Stimulated activated CD4-positive, alpha-beta T cell treated with anti-CD3 and anti-CD28 coated beads, Interleukin-1b, Interleukin-23, amount 100 ng/mL, for 24 hours (primary cell): ENCODE results near the gene KIAA1549.
"Not testable (repeated sequence)": the region's sequence is repeated elsewhere in the genome, so short reads cannot be mapped to it uniquely, and the experiment has no call there.

Experiments
- DNase-seq, 4 experiments: peaks; one replicate each; pipeline ENCODE4 v3.0.0-alpha.2; 2020; ENCODE audit warnings: low read depth in 4 of 4, low spot score in 1 of 4

The KIAA1549 gene

DNA sequence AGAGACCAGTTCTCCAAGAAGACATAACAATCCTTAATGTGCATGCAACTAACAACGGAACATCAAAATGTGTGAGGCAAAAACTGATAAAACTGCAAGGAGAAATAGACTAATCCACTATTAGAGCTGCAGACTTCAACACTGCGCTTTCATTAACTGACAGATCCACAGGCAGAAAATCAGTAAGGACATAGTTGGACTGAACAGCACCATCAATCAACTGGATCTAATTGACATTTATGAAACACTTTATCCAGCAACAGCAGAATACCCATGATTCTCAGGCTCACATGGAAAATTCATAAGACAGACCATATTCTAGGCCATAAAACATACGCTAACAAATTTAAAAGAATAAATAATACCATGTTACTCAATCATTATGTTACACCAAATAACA lies 161.6 kb downstream of the KIAA1549 start:
- no peak for DNase-seq

DNA sequence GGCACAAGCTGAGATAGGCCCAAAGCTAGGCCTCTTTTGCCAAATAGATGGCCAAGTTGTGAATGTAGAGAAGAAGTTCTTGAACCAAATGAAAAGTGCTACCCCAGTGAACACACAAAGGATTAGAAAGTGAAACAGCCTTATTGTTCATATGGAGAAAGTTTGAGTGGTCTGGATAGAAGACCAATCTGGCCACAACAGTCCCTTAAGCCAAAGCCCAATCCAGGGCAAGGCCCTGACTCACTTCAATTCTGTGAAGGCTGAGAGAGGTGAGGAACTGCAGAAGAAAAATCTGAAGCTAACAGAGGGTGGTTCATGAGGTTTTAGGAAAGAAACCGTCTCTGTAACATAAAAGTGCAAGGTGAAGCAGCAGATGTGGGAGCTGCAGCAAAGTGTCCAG lies 164.5 kb downstream of the KIAA1549 start:
- no peak for DNase-seq

DNA sequence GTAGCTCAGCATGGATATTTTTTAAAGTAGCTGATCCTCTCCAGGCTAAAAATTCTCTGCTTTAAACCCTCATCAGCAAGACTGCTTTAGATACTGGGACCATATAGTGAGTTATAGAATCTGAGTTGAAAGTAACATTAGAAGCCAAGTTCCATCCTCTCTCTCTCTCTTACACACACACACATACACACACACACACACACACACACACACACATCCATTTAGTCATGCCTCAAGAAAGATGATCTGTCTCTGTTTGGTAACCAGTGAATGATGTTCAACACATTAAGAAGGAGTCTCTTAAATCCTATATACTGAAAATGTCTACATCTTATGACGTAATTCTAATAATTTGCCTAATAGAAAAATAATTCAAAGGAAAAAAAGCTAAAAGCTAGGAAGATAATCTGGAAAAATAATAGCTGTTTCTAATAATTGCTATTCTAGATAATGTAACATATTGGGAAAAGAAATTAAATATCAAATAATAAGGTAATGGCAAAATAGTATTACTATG lies 166.3 kb downstream of the KIAA1549 start:
- DNase-seq = no peak

DNA sequence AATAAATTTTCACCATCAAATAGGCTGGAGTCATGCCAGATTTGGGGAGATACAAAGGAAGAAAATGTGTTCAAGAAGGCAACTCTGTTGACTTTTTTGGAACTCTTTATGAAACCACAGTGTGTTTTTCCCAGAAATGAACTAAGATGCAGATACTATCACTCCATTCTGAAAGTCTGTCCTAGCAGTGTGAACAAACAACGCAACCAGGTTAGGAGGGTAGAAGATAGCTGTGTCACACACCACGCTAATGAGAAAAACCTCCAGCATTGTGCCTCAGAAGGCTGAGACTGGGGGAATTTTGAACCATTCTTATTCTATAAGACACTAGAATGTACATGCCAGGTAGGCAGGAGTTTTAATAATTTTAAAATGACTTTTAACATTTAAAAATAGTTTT lies 167.2 kb downstream of the KIAA1549 start:
- DNase-seq = no peak

DNA sequence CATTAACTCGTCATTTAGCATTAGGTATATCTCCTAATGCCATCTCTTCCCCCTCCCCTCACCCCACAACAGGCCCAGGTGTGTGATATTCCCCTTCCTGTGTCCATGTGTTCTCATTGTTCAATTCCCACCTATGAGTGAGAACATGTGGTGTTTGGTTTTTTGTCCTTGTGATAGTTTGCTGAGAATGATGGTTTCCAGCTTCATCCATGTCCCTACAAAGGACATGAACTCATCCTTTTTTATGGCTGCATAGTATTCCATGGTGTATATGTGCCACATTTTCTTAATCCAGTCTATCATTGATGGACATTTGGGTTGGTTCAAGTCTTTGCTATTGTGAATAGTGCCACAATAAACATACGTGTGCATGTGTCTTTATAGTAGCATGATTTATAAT lies 169.9 kb downstream of the KIAA1549 start:
- DNase-seq = not testable (repeated sequence)

DNA sequence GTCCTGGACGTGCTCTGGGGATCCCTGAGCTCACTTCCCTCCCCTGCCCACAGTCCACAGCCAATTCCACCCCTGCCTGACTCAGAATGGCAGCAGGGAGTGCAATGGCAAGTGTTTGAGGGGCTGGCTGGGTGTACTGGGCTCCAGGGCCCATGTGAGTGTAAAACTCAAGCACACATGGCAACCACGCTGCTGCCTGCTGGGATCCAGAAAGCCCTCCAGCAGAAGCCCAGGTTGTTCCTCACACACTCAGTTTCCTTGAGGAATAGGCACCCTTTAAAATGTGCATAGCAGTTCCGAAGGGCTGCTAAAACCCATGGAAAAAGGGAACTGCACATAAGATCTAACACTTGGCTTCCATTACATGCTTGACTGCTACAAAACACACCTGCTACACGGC lies 171.8 kb downstream of the KIAA1549 start:
- no peak for DNase-seq

DNA sequence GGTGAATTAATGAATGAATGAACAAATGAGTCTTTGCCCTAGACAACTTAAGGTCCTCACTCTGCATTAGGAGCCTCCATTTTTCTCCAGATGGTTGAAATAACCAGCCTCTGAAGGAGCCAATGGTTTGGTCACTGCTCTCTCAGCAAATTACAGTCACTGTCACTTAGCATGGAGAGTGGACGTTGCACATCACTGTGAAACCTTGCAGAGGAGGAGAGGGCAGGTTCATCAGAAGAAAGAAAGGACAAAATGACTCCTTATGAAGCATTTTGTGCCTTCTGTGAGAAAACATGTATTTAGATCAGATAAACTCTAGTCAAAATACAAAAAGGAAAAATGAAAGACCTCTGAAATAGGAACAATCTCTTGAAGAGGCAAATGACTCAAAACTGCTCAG lies 176.6 kb downstream of the KIAA1549 start:
- no peak for DNase-seq

DNA sequence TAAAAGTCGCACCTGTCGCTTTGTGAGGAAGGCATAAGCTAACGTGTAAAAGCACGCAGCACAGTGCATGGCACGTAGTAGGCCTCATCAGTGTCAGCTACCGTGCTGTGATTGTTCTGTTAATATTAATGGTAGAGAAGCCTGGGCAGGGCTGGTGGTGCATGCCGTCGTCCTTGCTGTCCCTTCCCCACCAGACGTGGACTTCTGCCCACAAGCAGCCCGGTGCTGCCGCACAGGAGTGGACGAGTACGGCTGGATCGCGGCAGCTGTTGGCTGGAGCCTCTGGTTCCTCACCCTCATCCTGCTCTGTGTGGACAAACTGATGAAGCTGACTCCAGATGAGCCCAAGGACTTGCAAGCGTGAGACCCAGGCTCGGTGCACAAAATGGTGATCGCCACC lies 178.5 kb downstream of the KIAA1549 start:
- no peak for DNase-seq

DNA sequence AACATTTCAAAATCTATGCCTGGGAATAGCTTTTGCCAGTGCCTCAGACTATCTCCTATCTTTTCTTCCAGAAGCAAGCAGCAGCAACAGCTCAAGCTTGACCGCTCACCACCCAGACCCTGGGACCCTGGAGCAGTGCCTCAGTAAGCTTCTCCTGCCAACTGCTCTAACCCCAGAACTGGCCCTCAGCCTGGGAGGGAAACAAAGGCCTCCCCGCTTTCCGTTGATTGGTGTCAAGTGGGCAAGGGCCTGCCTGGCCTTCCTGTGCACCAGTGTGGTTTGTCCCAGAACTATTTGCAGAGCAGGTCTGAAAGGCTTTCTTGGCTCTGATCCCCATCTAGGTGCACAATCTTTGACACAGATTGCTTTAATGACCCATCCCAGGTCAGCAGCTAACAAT lies 179.9 kb downstream of the KIAA1549 start:
- DNase-seq = no peak

DNA sequence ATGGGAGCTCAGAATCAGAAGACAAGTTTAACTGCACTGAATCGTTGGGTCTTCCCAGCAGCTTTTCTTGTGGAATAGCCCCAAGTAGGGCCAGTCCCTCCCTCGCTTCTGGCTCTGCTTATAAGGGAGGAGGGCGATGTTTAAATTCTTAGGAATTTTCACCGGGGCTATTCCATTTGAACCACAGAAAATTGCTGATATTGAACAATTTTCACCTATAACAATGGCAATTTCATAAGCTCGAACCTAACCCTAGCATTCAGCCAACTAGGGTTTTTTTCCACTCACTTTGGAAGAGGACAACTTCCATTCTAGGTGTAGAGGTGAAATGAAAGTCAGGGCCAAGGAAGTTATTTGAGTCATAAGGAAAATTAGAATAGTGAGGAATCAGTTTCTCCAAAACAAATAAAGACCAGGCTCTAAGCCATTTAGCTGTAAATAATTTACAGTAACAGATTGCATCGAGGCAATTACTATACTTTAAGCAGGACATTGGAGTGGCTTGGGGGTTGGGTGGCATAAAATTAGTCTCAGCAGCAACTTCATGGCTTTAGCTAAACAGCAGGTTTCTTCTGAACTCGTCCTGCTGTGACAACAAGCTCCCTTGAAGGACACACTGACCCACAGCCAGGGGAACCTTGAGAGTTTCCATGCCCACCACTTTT lies 181.7 kb downstream of the KIAA1549 start:
- DNase-seq = no peak

DNA sequence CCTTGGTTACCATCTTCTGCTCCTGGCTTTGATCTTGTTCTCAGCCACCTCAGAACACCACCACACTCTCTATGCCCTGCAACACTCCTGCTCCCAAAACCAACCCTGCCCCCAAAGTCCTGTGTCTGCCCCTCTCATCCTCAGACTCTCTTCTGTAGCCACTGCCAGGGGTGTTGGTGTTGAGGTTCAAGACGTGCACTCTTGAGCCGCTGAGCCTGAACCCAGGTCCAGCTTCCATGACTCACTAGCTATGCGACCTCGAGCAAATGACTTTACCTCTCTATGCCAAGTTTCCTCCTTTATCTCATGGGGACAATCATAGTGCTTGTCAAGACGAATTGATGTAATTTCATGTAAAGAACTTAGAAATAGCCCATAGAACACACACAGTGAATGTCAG lies 182.4 kb downstream of the KIAA1549 start:
- no peak for DNase-seq

DNA sequence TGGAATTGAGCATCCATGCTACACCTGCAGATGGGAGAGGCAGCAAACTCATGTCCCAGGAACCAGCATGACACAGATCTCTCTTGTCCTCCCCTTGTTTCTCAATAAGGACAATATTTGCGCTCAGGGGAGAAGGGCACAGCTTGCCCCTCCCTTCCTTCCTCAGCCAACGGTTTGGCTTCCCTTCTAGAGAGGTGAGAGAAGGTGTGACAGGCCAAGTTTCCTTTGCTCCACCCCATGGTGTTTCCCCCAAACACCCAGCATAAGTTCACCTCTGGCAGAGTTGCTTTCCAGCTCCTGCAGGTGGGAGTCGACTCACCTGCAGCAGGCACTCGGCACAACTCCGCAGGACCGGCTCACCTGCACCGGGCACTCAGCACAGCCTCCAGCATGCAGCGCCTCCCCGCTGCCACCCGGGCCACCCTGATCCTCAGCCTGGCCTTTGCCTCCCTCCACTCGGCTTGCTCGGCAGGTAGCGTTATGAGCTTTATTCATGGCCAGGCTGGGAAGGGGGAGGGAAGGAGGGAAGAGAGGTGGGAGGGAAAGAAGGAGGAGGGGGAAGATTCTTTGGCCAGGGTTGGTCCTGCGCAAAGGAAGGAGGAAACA lies 183.4 kb downstream of the KIAA1549 start, which contains the start of the genes ATP6V0A4 and TMEM213:
ATP6V0A4 (minus strand) TSS at position 482 of the 606 bp plus-strand sequence. CDS start 26,949 bp downstream, outside the sequence.
TMEM213 (plus strand) TSS at position 280 of the 606 bp plus-strand sequence; CDS start at position 391, 111 bp downstream.
- DNase-seq = no peak

DNA sequence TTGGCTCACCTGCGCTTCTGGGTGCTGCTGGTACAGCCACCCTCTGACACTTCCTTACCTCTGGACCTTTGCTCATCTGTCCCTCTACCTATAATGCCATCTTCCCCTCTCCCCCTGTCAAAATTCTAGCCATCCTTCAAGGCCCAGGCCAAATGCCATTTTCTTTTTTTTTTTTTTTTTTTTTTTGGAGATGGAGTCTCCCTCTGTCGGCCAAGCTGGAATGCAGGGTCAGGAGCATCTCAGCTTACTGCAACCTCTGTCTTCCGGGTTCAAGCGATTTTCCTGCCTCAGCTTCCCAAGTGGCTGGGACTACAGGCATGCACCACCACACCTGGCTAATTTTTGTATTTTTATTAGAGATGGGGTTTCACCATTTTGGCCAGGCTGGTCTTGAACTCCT lies 184.1 kb downstream of the KIAA1549 start:
- DNase-seq = not testable (repeated sequence)

DNA sequence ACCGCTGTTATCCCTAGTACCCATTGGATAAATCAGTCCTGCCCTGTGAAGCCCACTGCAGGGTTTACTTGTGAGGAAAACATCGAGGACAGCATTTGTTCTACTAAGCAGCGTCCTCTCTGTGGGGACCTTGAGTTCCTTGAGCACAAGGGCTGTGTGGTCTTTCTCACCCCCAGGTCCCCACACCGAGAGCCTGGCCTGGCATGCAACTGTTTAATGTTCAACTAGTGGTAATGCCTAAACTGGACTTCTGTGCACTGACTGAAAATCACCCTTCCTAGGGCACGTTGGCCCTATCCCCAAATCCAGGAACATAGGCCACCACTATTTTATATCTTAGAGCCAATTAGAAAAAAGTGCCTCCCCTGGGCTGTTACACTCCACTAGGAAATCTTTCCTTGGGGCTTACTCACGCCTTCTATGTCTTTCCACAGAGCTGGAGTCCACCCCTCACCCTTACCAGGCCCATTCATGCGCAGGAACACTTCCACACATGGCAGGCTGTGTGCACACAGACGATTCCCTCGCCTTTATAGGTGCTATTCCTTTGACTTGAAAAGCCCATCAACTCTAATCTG lies 185.1 kb downstream of the KIAA1549 start:
- DNase-seq = no peak

DNA sequence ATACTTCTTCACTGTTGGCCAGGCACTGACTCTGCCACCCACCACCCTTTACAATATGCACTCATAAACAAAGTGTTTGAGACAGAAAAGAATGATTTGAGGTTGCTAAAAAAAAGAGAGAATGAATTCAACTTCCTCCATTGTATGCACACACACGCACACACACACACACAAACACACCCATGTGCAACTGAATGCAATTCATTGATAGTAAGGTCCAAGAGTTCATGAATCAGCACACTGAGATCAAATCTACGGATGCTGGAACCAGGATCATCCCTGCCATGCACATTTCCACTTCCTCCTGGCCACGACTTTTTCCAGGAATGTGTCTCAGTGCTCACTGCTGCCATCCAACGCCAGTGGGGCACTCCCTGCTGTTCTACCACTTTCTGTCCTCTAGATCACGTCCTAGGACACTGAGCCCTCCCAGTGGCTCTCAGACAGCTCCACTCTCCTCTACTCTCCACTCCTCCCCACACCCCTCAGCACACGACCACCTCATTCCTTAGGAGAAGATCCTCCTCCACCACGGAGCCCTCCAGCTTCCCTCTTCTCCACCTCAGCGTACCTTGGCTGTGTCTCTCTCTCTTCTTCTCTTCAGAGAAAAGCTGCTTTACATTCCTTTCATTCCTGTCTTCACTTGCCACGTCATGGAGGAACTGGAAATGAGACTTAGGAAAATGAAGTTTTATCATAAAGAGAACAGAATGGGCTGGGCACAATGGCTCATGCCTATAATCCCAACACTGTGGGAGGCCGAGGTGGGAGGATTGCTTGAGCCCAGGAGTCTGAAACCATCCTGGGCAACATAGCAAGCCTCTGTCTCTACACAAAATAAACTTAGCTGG lies 195.4 kb downstream of the KIAA1549 start:
- DNase-seq = no peak

DNA sequence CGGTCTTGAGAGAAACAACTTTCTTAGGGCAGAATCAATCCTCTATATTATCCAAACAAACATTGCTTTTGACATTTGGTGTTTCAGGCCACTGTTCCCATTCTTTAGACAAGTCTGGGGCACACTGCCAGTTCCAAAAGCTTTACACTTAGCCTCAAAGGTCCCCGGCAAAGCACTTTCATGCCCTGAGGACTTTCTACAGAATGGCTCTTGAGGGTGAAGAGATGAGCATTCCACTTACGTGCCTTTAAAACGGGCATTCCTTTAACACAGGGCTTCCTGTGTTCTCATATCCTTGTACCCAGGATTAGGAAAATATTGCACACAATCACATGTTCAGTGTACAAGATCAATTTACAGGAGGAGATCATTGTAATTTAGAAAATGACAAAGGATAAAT lies 196.5 kb downstream of the KIAA1549 start:
- DNase-seq = no peak
